Measurements from ENCODE around the gene PLOD3.
A peak's percentile ranks its signal among the peaks of the same experiment; 100 is the strongest.

PLOD3 gene

DNA sequence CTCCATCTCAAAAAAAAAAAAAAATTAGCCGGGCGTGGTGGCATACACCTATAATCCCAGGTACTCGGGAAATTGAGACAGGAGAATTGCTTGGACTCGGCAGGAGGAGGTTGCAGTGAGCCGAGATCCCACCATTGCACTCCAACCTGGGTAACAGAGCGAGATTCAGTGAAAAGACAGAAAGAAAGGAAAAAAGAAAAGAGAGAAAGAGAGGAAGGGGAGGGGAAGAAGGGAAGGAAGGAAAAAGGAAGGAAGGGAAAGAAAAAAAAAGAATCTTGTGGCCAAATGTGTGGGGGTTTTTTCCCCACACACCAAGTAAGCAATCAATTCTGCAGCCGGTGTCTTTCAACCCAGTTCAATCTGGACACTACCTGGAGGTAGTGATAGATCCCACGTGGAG lies 28.3 kb downstream of the PLOD3 start:
- Histone ChIP-seq H3K36me3 (ENCODE audit: control insufficient read depth, insufficient read depth, low read length, severe bottlenecking) (no peaks in the 10 kb centered on the region), H3K4me3 (ENCODE audit: low read length) (no peak overlapping the region), H3K9me3 (ENCODE audit: control insufficient read depth, low read length) (no peaks in the 10 kb centered on the region), H3K27me3 (replicated peaks; ENCODE audit: control insufficient read depth, insufficient read depth, low read length) (peaks cover 13% of the 10 kb centered on the region), H3K9ac (ENCODE audit: low read length) (no peak overlapping the region), H3K4me1 (ENCODE audit: control insufficient read depth, insufficient read depth, low read length) (no peaks in the 10 kb centered on the region)
- DNase-seq (ENCODE audit: low read depth), result no peak

DNA sequence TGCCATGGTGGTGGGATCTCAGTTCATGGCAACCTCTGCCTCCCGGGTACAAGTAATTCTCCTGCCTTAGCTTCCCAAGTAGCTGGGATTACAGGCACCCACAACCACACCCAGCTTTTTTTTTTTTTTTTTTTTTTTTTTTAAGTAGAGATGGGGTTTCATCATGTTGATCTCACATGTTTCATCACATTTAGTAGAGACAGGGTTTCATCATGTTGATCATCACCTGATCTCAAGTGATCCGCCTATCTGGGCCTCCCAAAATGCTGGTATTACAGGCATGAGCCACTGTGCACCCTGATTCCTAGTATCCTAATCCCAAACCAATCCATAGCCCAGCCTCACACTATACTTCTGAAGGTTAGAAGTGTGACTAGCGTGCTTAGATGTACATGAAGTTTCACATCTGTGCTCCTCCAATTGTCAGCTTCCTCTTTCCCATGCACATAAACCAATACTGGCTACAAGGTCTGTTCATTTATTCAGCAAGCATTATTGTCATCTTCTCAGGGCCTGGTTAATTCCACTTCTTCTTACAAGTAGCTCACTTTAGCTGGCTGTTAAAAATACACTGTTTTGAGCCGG lies 30.4 kb downstream of the PLOD3 start:
- peaks cover 13% of the 10 kb centered on the region for H3K27me3 ChIP-seq (replicated peaks; ENCODE audit: control insufficient read depth, insufficient read depth, low read length)
- no peak overlapping the region for H3K9ac ChIP-seq (ENCODE audit: low read length)
- no peak overlapping the region for H3K4me3 ChIP-seq (ENCODE audit: low read length)
- DNase-seq (ENCODE audit: low read depth), result no peak
- no peaks in the 10 kb centered on the region for H3K36me3 ChIP-seq (ENCODE audit: control insufficient read depth, insufficient read depth, low read length, severe bottlenecking)
- H3K4me1 ChIP-seq (ENCODE audit: control insufficient read depth, insufficient read depth, low read length), result no peaks in the 10 kb centered on the region
- H3K9me3 ChIP-seq (ENCODE audit: control insufficient read depth, low read length), result no peaks in the 10 kb centered on the region

DNA sequence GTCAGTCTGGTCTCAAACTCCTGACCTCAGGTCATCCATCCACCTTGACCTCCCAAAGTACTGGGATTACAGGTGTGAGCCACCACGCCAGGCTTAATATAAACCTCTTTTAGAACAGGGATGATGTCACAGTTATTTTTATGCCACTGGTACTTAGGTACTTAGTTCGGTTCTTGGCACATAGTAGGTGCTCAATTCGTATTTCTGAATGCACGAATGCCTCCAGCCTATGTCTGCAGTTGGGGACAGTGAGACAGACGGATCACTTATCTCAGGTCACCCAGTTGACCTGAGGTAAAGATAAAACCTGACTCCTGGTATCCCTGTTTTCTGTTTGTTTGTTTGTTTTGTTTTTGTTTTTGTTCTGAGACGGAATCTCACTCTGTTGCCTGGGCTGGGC lies 31.2 kb downstream of the PLOD3 start:
- no peak for DNase-seq (ENCODE audit: low read depth)
- H3K4me3 ChIP-seq (ENCODE audit: low read length), result no peak overlapping the region
- no peak overlapping the region for H3K9ac ChIP-seq (ENCODE audit: low read length)
- H3K4me1 ChIP-seq (ENCODE audit: control insufficient read depth, insufficient read depth, low read length), result no peaks in the 10 kb centered on the region
- peaks cover 11% of the 10 kb centered on the region for H3K27me3 ChIP-seq (replicated peaks; ENCODE audit: control insufficient read depth, insufficient read depth, low read length)
- H3K36me3 ChIP-seq (ENCODE audit: control insufficient read depth, insufficient read depth, low read length, severe bottlenecking), result no peaks in the 10 kb centered on the region
- H3K9me3 ChIP-seq (ENCODE audit: control insufficient read depth, low read length), result no peaks in the 10 kb centered on the region

DNA sequence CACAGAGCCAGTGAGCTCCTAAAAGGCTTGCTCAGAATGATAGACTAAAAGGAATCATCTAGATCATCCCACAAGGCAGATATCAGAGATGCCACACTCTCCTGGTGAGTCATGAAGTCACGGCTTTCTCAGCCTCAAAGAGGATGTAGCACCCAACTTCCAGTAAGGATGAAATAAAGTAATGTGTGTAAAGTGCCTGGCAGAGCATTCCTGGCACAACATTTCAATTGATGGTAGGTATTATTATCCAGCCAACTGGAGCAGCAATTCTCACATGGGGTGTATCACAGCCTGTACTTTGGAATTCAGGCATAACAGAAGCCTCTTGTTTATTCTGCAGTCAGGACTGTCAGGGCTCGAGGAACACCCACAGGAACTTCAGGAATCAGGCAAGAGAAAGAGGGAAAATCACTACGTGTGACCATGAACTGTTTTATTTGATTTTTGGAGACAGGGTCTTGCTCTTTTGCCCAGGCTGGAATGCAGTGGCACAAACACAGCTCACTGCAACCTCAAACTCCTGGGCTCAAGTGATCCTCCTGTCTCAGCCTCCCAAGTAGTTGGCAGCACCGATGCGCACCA lies 32.0 kb downstream of the PLOD3 start:
- Histone ChIP-seq H3K4me3 (ENCODE audit: low read length) (no peak overlapping the region), H3K36me3 (ENCODE audit: control insufficient read depth, insufficient read depth, low read length, severe bottlenecking) (no peaks in the 10 kb centered on the region), H3K4me1 (ENCODE audit: control insufficient read depth, insufficient read depth, low read length) (no peaks in the 10 kb centered on the region), H3K9me3 (ENCODE audit: control insufficient read depth, low read length) (no peaks in the 10 kb centered on the region), H3K9ac (ENCODE audit: low read length) (no peak overlapping the region), H3K27me3 (replicated peaks; ENCODE audit: control insufficient read depth, insufficient read depth, low read length) (peaks cover 13% of the 10 kb centered on the region)
- DNase-seq (ENCODE audit: low read depth), result peak; percentile 34

DNA sequence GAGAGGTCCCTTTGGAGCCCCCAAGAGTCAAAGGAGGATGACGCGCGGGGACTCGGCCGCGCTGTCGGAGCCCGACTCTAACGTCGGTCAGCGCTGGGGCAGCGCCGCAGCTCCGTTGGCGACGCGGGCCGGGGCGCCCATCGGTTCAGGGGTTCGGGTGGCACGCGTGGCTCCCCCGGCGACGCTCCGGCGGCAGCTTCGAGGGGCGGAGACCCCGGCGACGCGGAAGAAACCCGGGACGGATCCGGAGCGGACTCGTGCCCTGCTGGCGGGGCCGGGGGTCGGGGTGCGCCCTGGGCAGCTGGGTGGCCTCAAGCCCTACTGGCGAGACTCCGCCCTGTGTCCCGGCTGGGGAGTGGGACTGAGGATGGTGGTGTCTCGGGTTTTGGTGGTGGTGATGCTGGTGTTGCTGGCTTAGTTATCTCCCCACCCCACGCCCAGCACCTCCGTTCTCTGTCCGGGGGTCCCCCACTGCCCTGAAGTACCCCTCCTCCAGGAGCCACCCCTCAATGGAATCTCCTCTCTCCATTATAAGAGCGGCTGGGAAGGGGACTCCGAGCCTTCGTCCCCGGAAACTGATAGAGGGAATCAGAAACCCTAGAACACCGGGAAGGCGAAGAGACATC lies 37.1 kb downstream of the PLOD3 start, which contains the start of gene NAT16:
Gene NAT16, minus strand, starts transcription at position 164 of the 626 bp plus-strand sequence. CDS start 5,486 bp downstream, outside the sequence.
- Histone ChIP-seq H3K36me3 (ENCODE audit: control insufficient read depth, insufficient read depth, low read length, severe bottlenecking) (no peaks in the 10 kb centered on the region), H3K9ac (ENCODE audit: low read length) (no peak within 1 kb of the TSS), H3K9me3 (ENCODE audit: control insufficient read depth, low read length) (no peaks in the 10 kb centered on the region), H3K4me1 (ENCODE audit: control insufficient read depth, insufficient read depth, low read length) (no peaks in the 10 kb centered on the region), H3K27me3 (replicated peaks; ENCODE audit: control insufficient read depth, insufficient read depth, low read length) (peaks cover 42% of the 10 kb centered on the region), H3K4me3 (ENCODE audit: low read length) (no peak within 1 kb of the TSS)
- DNase-seq (ENCODE audit: low read depth), result no peak

DNA sequence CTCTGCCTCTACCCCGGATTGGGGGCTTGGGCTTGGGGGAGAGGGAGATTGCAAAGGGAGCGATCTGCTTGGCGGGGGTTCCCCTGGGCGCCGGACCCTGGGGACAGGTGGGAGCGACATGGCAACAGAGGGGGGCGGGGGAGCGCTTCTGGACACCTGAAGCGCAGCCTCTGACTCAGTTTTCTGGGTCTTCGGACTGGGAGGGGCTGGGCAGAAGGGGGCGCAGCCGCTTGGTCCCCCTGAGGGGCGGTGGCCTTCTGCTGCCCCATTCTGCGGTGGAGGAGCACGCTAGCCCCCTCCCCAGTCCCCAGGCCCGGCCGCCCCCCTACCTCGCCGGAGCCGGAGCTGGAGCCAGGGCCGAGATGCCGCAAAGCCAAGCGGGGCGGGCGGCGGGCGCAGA lies 37.7 kb downstream of the PLOD3 start:
- no peaks in the 10 kb centered on the region for H3K36me3 ChIP-seq (ENCODE audit: control insufficient read depth, insufficient read depth, low read length, severe bottlenecking)
- H3K9ac ChIP-seq (ENCODE audit: low read length), result no peak overlapping the region
- no peak overlapping the region for H3K4me3 ChIP-seq (ENCODE audit: low read length)
- DNase-seq (ENCODE audit: low read depth), result no peak
- H3K9me3 ChIP-seq (ENCODE audit: control insufficient read depth, low read length), result no peaks in the 10 kb centered on the region
- H3K4me1 ChIP-seq (ENCODE audit: control insufficient read depth, insufficient read depth, low read length), result no peaks in the 10 kb centered on the region
- H3K27me3 ChIP-seq (replicated peaks; ENCODE audit: control insufficient read depth, insufficient read depth, low read length), result peaks cover 46% of the 10 kb centered on the region

DNA sequence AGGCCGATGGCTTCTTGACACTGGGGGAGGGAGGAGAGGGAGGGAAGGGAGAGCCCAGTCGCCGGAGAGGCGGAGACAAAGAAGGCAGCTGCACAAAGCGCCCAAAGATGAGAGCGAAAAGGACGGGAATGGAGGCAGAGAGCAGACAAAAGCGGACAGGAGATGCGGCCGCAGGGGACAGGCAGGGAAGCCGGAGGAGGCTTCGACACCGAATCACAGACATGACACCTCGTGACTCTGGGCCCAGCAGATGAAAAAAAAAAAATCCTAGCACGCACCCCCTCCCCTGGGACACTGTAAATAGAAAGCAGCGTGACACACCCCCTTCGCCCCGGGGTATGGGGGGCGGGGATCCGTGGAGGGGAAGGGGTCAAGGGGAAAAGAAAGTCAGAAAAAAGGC lies 38.3 kb downstream of the PLOD3 start:
- H3K4me1 ChIP-seq (ENCODE audit: control insufficient read depth, insufficient read depth, low read length), result no peaks in the 10 kb centered on the region
- H3K27me3 ChIP-seq (replicated peaks; ENCODE audit: control insufficient read depth, insufficient read depth, low read length), result peaks cover 51% of the 10 kb centered on the region

DNA sequence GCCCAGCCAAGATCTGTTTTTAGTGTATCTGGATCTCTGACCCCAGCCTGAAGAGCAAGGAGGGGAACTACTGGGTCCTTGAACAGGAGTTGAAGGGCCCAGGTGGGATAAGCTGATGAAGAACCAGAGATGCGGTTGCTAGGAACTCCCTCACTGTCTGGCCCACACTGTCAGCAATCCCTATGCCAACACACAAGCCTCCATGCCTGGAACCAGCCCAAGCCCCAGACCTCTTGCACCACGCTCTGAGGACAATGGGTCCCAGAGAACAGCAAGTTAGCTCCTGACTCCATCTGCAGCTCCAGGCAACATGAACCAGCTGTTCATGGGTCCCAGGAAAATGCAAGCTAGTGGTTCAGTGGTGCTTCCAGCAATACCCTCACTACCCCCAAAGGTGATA lies 39.7 kb downstream of the PLOD3 start:
- DNase-seq (ENCODE audit: low read depth), result no peak
- H3K9me3 ChIP-seq (ENCODE audit: control insufficient read depth, low read length), result no peaks in the 10 kb centered on the region
- no peaks in the 10 kb centered on the region for H3K36me3 ChIP-seq (ENCODE audit: control insufficient read depth, insufficient read depth, low read length, severe bottlenecking)
- no peak overlapping the region for H3K9ac ChIP-seq (ENCODE audit: low read length)
- peaks cover 7% of the 10 kb centered on the region for H3K4me1 ChIP-seq (ENCODE audit: control insufficient read depth, insufficient read depth, low read length)
- H3K27me3 ChIP-seq (replicated peaks; ENCODE audit: control insufficient read depth, insufficient read depth, low read length), result peaks cover 62% of the 10 kb centered on the region
- H3K4me3 ChIP-seq (ENCODE audit: low read length), result no peak overlapping the region

More for the DNA sequence above, 38.3 kb downstream of the PLOD3 start:
- Histone ChIP-seq H3K9ac (ENCODE audit: low read length) (no peak overlapping the region), H3K4me3 (ENCODE audit: low read length) (no peak overlapping the region), H3K9me3 (ENCODE audit: control insufficient read depth, low read length) (no peaks in the 10 kb centered on the region), H3K36me3 (ENCODE audit: control insufficient read depth, insufficient read depth, low read length, severe bottlenecking) (no peaks in the 10 kb centered on the region)
- DNase-seq (ENCODE audit: low read depth), result no peak

DNA sequence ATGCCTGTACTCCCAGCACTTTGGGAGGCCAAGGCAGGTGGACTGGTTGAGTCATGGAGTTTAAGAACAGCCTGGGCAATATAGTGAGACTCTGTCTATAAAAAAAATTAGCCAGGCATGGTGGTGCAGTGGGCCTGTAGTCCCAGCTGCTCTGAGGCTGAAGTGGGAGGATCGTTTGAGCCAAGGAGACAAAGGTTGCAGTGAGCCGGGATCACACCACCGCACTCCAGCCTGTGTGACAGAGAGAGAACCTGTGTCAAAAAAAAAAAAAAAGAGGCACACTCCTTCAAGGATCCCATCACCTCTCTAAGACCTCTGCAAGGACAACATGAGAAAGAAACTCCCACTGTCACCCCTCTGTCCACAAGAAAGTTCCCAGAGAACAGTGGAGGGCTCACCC lies 41.7 kb downstream of the PLOD3 start:
- Histone ChIP-seq H3K9me3 (ENCODE audit: control insufficient read depth, low read length) (no peaks in the 10 kb centered on the region), H3K36me3 (ENCODE audit: control insufficient read depth, insufficient read depth, low read length, severe bottlenecking) (no peaks in the 10 kb centered on the region), H3K4me3 (ENCODE audit: low read length) (no peak overlapping the region), H3K9ac (ENCODE audit: low read length) (no peak overlapping the region), H3K4me1 (ENCODE audit: control insufficient read depth, insufficient read depth, low read length) (peaks cover 7% of the 10 kb centered on the region), H3K27me3 (replicated peaks; ENCODE audit: control insufficient read depth, insufficient read depth, low read length) (peaks cover 77% of the 10 kb centered on the region)
- DNase-seq (ENCODE audit: low read depth), result no peak

DNA sequence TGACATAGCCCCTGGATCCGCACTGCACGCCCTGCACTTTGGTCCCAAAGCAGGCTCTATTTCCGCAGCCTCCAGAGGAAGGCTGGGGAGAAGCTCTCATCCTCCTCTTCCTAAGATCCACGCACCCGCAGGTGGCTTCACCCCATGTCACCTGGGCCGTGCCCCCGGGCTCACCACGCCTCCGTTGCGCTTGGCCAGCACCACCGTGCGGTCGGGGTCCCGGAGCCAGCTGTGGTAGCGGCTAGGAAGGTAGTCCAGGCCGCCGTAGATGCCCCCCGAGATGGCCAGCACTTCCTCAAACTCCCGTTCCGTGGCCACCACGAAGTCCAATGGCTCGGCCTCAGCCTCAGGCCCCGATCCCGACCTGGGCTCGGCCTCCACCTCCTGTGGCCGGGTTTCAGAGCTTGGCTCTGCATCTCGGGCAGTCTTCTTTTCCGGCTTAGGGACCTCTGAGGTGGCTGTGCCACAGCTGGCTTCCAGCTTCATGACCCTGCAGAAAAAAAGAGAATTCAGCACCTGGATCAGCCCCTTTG lies 43.0 kb downstream of the PLOD3 start:
- H3K36me3 ChIP-seq (ENCODE audit: control insufficient read depth, insufficient read depth, low read length, severe bottlenecking), result no peaks in the 10 kb centered on the region
- no peak overlapping the region for H3K9ac ChIP-seq (ENCODE audit: low read length)
- no peak for DNase-seq (ENCODE audit: low read depth)

DNA sequence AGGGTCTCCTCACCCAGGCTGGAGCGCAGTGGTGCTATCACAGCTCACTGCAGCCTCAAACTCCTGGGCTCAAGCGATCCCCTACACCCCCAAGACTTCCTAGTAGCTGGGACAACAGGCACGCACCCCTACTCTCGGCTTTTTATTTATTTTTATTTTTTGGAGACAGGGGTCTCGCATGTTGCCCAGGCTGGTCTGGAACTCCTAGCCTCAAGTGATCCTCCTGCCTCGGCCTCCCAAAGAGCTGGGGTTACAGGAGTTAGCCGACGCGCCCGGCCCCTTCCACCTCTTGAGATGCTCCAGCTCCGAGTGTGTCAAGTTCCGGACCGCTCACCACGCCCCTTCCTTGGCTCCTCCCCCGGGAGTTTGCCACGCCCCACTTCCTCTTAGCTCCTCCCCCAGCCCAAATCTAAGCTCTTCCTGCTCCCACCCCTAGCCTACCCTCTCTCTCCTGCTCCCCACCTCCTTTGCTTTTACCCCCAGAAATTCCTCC lies 43.6 kb downstream of the PLOD3 start:
- Histone ChIP-seq H3K4me3 (ENCODE audit: low read length) (no peak overlapping the region), H3K27me3 (replicated peaks; ENCODE audit: control insufficient read depth, insufficient read depth, low read length) (peaks cover 85% of the 10 kb centered on the region), H3K9ac (ENCODE audit: low read length) (no peak overlapping the region), H3K9me3 (ENCODE audit: control insufficient read depth, low read length) (no peaks in the 10 kb centered on the region), H3K4me1 (ENCODE audit: control insufficient read depth, insufficient read depth, low read length) (peaks cover 11% of the 10 kb centered on the region), H3K36me3 (ENCODE audit: control insufficient read depth, insufficient read depth, low read length, severe bottlenecking) (no peaks in the 10 kb centered on the region)
- peak; percentile 76 for DNase-seq (ENCODE audit: low read depth)

More for the DNA sequence above, 43.0 kb downstream of the PLOD3 start:
- H3K27me3 ChIP-seq (replicated peaks; ENCODE audit: control insufficient read depth, insufficient read depth, low read length), result peaks cover 82% of the 10 kb centered on the region
- no peak overlapping the region for H3K4me3 ChIP-seq (ENCODE audit: low read length)
- no peaks in the 10 kb centered on the region for H3K9me3 ChIP-seq (ENCODE audit: control insufficient read depth, low read length)
- peaks cover 11% of the 10 kb centered on the region for H3K4me1 ChIP-seq (ENCODE audit: control insufficient read depth, insufficient read depth, low read length)
